GM15510 (cell line): ENCODE measurements around the gene VPS45.

ENCODE experiments used
- POLR2A ChIP-seq: IDR thresholded peaks from 3 replicates; pipeline ENCODE4 v1.6.1; 2011; ENCODE audit warnings: borderline replicate concordance; ENCODE audit not compliant: insufficient read length; ENCODE audit errors: extremely low read depth

The VPS45 gene

DNA sequence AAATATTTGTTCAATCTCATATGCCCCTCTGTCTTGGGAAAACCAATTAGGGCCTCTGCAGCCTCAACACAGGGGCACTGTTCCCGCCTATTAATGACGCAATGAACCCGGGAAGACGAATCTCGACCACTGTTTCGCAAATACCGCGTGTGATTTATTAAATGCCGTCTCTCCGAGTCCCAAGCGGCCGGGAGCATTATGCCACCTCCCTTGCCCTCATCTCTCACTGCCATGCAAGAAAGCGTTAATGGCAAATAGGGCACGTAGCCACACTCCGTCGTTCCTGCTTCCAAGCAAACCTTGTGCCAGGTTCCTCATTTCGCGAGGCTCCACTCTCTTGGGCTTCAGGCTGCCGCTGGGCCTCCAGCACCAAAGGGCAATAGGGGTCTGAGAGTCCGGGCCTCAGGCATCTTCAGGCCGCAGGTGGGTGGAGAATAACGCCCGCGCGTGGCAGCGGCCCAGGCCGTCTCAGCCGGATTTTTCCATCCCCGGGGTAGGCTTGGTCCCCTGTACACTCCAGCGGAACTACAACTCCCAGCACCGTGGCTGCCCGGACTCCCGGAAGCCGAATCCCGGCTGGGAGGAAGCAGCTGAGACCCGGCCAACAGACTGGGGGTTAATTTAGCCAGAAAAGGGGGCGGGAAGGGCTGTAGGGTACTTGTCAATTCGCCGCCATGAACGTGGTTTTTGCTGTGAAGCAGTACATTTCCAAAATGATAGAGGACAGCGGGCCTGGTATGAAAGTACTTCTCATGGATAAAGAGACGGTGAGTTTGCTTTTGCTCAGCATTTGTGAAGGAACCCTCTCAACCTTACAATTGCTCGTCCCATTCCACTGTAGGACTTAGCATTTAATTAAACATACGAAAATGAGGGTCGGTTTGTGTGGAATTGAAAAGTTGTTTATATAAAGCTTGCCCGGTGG, at the start of gene VPS45:
Gene VPS45, plus strand, starts transcription at position 593 of the 925 bp plus-strand sequence. Its CDS starts 82 bp downstream, at position 675.
- TF ChIP-seq POLR2A, result peak; percentile 63

- no peak for TF ChIP-seq POLR2A
Observed at GRCh38 chr1:150018165-150018564, 49.4 kb upstream of the VPS45 start.

DNA sequence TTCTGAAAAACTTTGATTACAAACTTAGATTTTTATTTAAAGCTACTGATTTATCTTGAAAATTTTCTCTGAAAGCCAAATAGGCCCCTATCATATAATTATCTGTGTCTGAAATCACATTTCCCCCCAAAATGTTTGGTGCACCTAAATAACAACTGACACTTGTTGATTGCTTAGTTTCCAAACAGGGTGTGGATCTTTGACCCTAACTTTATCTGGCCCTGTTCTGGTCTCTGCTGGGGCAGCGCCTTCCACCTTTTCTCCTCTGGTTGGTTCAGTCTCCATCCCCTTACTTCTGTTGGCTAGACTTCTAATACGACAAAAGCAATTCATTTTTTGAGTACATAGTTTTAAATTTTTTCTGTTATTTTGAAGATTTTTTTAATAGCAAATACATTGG, 46.9 kb upstream of the VPS45 start:
- TF ChIP-seq POLR2A, result no peak

DNA sequence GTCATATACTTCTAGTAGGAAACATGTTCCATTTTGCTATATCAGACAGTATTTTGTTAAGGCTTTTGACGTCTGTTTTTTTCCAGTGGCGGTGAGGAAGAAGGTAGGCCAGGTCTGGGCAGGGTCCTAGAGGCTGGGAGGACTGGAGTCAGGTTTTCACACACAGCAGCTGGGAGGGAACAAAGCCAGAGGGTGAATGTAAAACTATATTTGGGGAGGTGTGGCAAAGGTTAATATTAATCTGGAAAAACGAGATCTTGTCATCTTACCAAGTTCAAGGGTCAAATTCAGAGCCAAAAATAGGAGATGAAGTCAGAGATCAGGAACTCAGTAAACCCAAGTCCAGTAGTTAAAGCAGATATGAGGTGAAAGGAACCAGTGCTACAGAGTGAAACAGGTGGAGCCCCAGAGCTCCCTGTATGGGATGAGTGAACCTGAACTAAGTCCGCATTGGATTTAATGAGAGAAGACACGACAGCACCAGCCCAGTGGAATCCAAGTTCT, 46.3 kb upstream of the VPS45 start:
- no peak for TF ChIP-seq POLR2A

DNA sequence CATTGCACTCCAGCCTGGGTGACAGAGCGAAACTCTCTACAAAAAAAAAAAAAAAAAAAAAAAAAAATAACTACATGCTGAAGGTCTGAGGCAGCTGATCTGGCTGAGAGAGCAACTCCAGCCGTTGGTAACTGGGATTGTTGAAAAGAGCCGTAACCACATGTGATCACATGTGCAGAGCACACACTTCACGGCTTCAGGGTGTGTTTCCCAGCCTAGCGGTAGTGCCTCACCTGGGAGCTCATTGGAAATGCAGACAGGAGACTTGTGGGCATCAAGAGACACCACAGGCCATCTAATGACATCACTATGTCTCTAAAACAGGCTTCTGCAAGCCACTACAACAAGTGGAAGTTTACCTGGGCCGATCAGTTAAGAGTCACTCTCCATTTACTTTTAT, 45.2 kb upstream of the VPS45 start:
- no peak for TF ChIP-seq POLR2A

- TF ChIP-seq POLR2A, result no peak
Observed at GRCh38 chr1:150024156-150024555, 43.4 kb upstream of the VPS45 start.

GRCh38 chr1:150028322-150028721, 39.3 kb upstream of the VPS45 start:
- no peak for TF ChIP-seq POLR2A

DNA sequence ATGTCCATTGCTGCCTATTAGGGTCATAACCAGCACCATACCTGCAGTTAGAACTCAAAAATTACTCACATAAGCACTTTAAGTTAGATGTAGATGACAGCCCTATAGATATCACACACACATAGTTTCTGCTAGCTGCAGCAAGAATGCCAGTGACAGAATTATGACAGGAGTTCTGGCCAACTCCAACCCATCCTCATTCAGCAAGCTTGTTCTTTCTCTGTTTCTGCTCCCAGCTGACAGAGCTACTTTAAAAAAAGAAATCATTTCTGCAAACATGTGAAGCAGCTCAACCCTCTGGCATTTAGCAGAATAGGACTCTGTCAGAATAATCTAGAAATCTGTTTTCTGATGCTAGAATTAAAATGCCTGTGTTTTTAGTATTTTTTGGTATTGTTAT, 33.2 kb upstream of the VPS45 start:
- TF ChIP-seq POLR2A, result no peak

- no peak for TF ChIP-seq POLR2A
Observed at GRCh38 chr1:150049926-150050325, 17.6 kb upstream of the VPS45 start.

DNA sequence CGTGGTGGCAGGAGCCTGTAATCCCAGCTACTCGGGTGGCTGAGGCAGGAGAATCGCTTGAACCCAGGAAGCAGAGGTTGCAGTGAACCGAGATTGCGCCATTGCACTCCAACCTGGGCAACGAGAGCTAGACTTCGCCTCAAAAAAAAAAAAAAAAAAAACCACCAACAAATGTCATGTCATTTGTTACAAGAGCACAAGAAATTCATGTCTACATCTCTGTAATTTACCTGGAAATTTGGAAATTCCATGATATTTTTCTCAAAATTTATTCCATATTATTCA, 16.5 kb upstream of the VPS45 start:
- TF ChIP-seq POLR2A, result no peak

- no peak for TF ChIP-seq POLR2A
Observed at GRCh38 chr1:150053926-150054325, 13.7 kb upstream of the VPS45 start.

DNA sequence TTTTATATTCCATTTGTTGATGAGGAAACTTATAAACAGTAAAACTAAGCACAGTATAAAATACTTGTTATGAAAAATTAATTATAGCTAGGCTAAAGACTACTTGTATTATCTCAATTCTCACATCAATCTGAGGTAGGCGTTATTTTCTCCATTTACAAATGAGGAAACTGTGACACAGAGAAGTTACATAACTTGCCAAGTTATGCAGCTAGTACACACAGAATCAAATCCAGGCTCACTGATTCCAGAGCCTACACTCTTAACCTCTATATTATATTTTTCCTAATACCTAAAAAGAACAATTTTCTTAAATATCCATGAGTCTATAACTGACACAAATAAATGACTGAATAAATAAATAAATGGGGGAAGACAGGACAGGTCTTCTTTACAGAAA, 11.2 kb upstream of the VPS45 start:
- TF ChIP-seq POLR2A, result no peak

DNA sequence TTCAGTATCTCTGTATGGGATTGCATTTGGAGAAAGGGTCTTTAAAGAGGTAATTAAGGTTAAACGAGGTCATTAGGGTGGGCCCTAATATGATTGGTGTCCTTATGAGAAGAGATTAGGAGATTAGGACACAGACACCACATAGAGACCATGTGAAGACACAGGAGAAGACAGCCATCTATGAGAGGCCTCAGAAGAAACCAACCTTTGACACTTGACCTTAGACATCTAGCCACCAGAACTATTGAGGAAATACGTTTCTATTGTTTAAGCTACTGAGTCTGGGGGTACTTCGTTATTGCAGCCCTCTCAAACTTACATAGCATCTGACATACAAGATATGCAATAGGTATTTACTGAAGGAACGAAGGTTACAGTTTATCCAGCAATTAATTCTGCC, 7.3 kb upstream of the VPS45 start:
- TF ChIP-seq POLR2A, result no peak

- no peak for TF ChIP-seq POLR2A
Observed at GRCh38 chr1:150061632-150062101, 5.9 kb upstream of the VPS45 start.

GRCh38 chr1:150062113-150062512, 5.5 kb upstream of the VPS45 start:
- TF ChIP-seq POLR2A, result no peak
